Globus pallidus (tissue), 1 donor: ENCODE measurements around the gene TRPM4.
A peak's percentile ranks its signal among the peaks of the same experiment; 100 is the strongest.
"Not testable (repeated sequence)": the region's sequence is repeated elsewhere in the genome, so short reads cannot be mapped to it uniquely, and the experiment has no call there.

Experiments used
- DNase-seq: peaks from one replicate; pipeline ENCODE4 v3.0.0-alpha.2; 2015; ENCODE audit warnings: low spot score

The TRPM4 gene

GRCh38 chr19:49127225-49127624 lies 30.4 kb upstream of the TRPM4 start:
- not testable (repeated sequence) for DNase-seq

GRCh38 chr19:49127674-49128544 lies 29.7 kb upstream of the TRPM4 start:
- peak; percentile 97 for DNase-seq

- DNase-seq, result no peak
Observed at GRCh38 chr19:49128545-49129237, 28.9 kb upstream of the TRPM4 start.

- DNase-seq, result no peak
Observed at GRCh38 chr19:49129238-49129583, 28.4 kb upstream of the TRPM4 start.

GRCh38 chr19:49130325-49130724 lies 27.3 kb upstream of the TRPM4 start:
- no peak for DNase-seq

- no peak for DNase-seq
Observed at GRCh38 chr19:49132974-49133609, 24.5 kb upstream of the TRPM4 start.

GRCh38 chr19:49133621-49134454 lies 23.8 kb upstream of the TRPM4 start:
- no peak for DNase-seq

- no peak for DNase-seq
Observed at GRCh38 chr19:49135686-49136085, 21.9 kb upstream of the TRPM4 start.

GRCh38 chr19:49136771-49137171 lies 20.8 kb upstream of the TRPM4 start:
- no peak for DNase-seq

- no peak for DNase-seq
Observed at GRCh38 chr19:49140951-49141350, 16.6 kb upstream of the TRPM4 start.

- no peak for DNase-seq
Observed at GRCh38 chr19:49141352-49141751, 16.2 kb upstream of the TRPM4 start.

- peak; percentile 89 for DNase-seq
Observed at GRCh38 chr19:49142866-49143335, 14.7 kb upstream of the TRPM4 start.

GRCh38 chr19:49145573-49146407 lies 11.8 kb upstream of the TRPM4 start:
- peak; percentile 71 for DNase-seq

- not testable (repeated sequence) for DNase-seq
Observed at GRCh38 chr19:49146408-49146770, 11.2 kb upstream of the TRPM4 start.

- DNase-seq, result no peak
Observed at GRCh38 chr19:49148044-49148682, 9.4 kb upstream of the TRPM4 start.

- DNase-seq, result peak; percentile 80
Observed at GRCh38 chr19:49148784-49149651, 8.6 kb upstream of the TRPM4 start.

GRCh38 chr19:49149652-49150105 lies 7.9 kb upstream of the TRPM4 start:
- DNase-seq, result peak; percentile 70

- peak; percentile 79 for DNase-seq
Observed at GRCh38 chr19:49150106-49150943, 7.3 kb upstream of the TRPM4 start.

- DNase-seq, result no peak
Observed at GRCh38 chr19:49150944-49151243, 6.7 kb upstream of the TRPM4 start.
